Mesodermal cell (in vitro differentiated cells): ENCODE measurements around the gene CUTC.
A peak's percentile ranks its signal among the peaks of the same experiment; 100 is the strongest.
"Not testable (repeated sequence)": the region's sequence is repeated elsewhere in the genome, so short reads cannot be mapped to it uniquely, and the experiment has no call there.

Experiments
- H3K27ac ChIP-seq: 2 replicates; pipeline ENCODE4 v1.7.0; 2013; ENCODE audit warnings: mild to moderate bottlenecking, low read depth, low read length, moderate library complexity; ENCODE audit not compliant: severe bottlenecking
- H3K36me3 ChIP-seq: 2 replicates; pipeline ENCODE4 v1.7.1; 2013; ENCODE audit warnings: mild to moderate bottlenecking, low read length, moderate library complexity; ENCODE audit not compliant: control insufficient read depth, insufficient read depth
- H3K4me1 ChIP-seq: one replicate; pipeline ENCODE4 v1.7.1; 2013; ENCODE audit warnings: mild to moderate bottlenecking, low read length; ENCODE audit not compliant: insufficient read depth, control insufficient read depth, poor library complexity, severe bottlenecking
- H3K4me3 ChIP-seq: 2 replicates; pipeline ENCODE4 v1.7.0; 2013; ENCODE audit warnings: low read length, control low read depth, mild to moderate bottlenecking; ENCODE audit not compliant: insufficient read depth, poor library complexity, severe bottlenecking; ENCODE audit errors: extremely low read depth
- H3K9me3 ChIP-seq: 2 replicates; pipeline ENCODE4 v1.7.1; 2013; ENCODE audit warnings: mild to moderate bottlenecking, low read length, moderate library complexity; ENCODE audit not compliant: control insufficient read depth
- WGBS, 2 experiments: methylation state at CpG; one replicate each; pipeline ENCODE4 v1.1.5; 2013; ENCODE audit warnings: missing lambda C conversion rate in 2 of 2; ENCODE audit not compliant: insufficient coverage in 2 of 2; 5-methylcytosine and 5-hydroxymethylcytosine counted together

The CUTC gene

GRCh38 chr10:99711129-99711719 is 20.8 kb upstream of the CUTC start:
- H3K36me3 ChIP-seq = peaks cover 69% of the 10 kb centered on the region
- H3K4me1 ChIP-seq = no peaks in the 10 kb centered on the region
- no peaks in the 10 kb centered on the region for H3K9me3 ChIP-seq
- H3K27ac ChIP-seq = no peak overlapping the region
- H3K4me3 ChIP-seq = no peak overlapping the region

- H3K4me3 ChIP-seq = no peak overlapping the region
- 92 to 95% methylated on average over 4 to 5 of the region's 5 CpGs for WGBS, 2 experiments
- H3K4me1 ChIP-seq = no peaks in the 10 kb centered on the region
- H3K36me3 ChIP-seq = peaks cover 87% of the 10 kb centered on the region
- H3K27ac ChIP-seq = no peak overlapping the region
- no peaks in the 10 kb centered on the region for H3K9me3 ChIP-seq
These were observed 17.6 kb upstream of the CUTC start for GRCh38 chr10:99714446-99714845.

- Histone ChIP-seq H3K4me1 (no peaks in the 10 kb centered on the region), H3K36me3 (peaks cover 86% of the 10 kb centered on the region), H3K9me3 (no peaks in the 10 kb centered on the region), H3K27ac (no peak overlapping the region), H3K4me3 (no peak overlapping the region)
- WGBS, 2 experiments = 80 to 100% methylated on average over 1 of the region's 2 CpGs
These were observed 11.6 kb upstream of the CUTC start for GRCh38 chr10:99720387-99720786.

GRCh38 chr10:99730026-99730425 is 2.0 kb upstream of the CUTC start:
- peaks cover 40% of the 10 kb centered on the region for H3K36me3 ChIP-seq
- H3K4me3 ChIP-seq = no peak overlapping the region
- 100% methylated on average over 1 of the region's 1 CpG for WGBS, 2 experiments
- no peak overlapping the region for H3K27ac ChIP-seq
- H3K9me3 ChIP-seq = no peaks in the 10 kb centered on the region
- no peaks in the 10 kb centered on the region for H3K4me1 ChIP-seq

- H3K4me1 ChIP-seq = no peaks in the 10 kb centered on the region
- WGBS, 2 experiments = 2 to 4% methylated on average over 14 to 15 of the region's 16 CpGs
- H3K27ac ChIP-seq = peak overlapping the region; percentile 55
- H3K9me3 ChIP-seq = no peaks in the 10 kb centered on the region
- H3K36me3 ChIP-seq = peaks cover 36% of the 10 kb centered on the region
- peak overlapping the region; percentile 83 for H3K4me3 ChIP-seq
These were observed 565 bp upstream of the CUTC start for GRCh38 chr10:99731306-99732032.

GRCh38 chr10:99733366-99733765 is 1.3 kb downstream of the CUTC start:
- 96 to 98% methylated on average over 8 of the region's 8 CpGs for WGBS, 2 experiments
- Histone ChIP-seq H3K9me3 (no peaks in the 10 kb centered on the region), H3K4me1 (no peaks in the 10 kb centered on the region), H3K36me3 (peaks cover 32% of the 10 kb centered on the region), H3K27ac (no peak overlapping the region), H3K4me3 (no peak overlapping the region)

- peaks cover 30% of the 10 kb centered on the region for H3K36me3 ChIP-seq
- not testable (repeated sequence) for H3K9me3 ChIP-seq, H3K27ac ChIP-seq, H3K4me1 ChIP-seq, H3K4me3 ChIP-seq
- WGBS, 2 experiments = 100% methylated on average over 2 of the region's 10 CpGs
These were observed 2.1 kb downstream of the CUTC start for GRCh38 chr10:99734111-99734510.

GRCh38 chr10:99740260-99740659 is 8.2 kb downstream of the CUTC start:
- WGBS, 2 experiments = no CpG with 5 or more reads among the region's 2 CpGs
- Histone ChIP-seq H3K4me1 (no peaks in the 10 kb centered on the region), H3K4me3 (no peak overlapping the region)

GRCh38 chr10:99740933-99741559 is 9.0 kb downstream of the CUTC start:
- Histone ChIP-seq H3K4me1 (no peaks in the 10 kb centered on the region), H3K9me3 (peaks cover 15% of the 10 kb centered on the region), H3K27ac (no peak overlapping the region), H3K4me3 (no peak overlapping the region), H3K36me3 (peaks cover 73% of the 10 kb centered on the region)
- 100% methylated on average over 2 of the region's 3 CpGs for WGBS, 2 experiments

More at GRCh38 chr10:99740260-99740659, 8.2 kb downstream of the CUTC start:
- H3K9me3 ChIP-seq = peaks cover 15% of the 10 kb centered on the region
- H3K27ac ChIP-seq = no peak overlapping the region
- peaks cover 73% of the 10 kb centered on the region for H3K36me3 ChIP-seq

GRCh38 chr10:99742254-99742653 is 10.2 kb downstream of the CUTC start:
- no peaks in the 10 kb centered on the region for H3K4me1 ChIP-seq
- no peak overlapping the region for H3K4me3 ChIP-seq

GRCh38 chr10:99742701-99743100 is 10.7 kb downstream of the CUTC start:
- H3K36me3 ChIP-seq = peaks cover 67% of the 10 kb centered on the region
- H3K4me3 ChIP-seq = no peak overlapping the region
- no peak overlapping the region for H3K27ac ChIP-seq
- no peaks in the 10 kb centered on the region for H3K4me1 ChIP-seq
- H3K9me3 ChIP-seq = peaks cover 15% of the 10 kb centered on the region
- 100% methylated on average over 2 of the region's 2 CpGs; no CpG with 5 or more reads in 1 of the 2 experiments for WGBS, 2 experiments

More at GRCh38 chr10:99742254-99742653, 10.2 kb downstream of the CUTC start:
- peaks cover 67% of the 10 kb centered on the region for H3K36me3 ChIP-seq
- no peak overlapping the region for H3K27ac ChIP-seq
- peaks cover 15% of the 10 kb centered on the region for H3K9me3 ChIP-seq
